Measurements from ENCODE around the gene TNFRSF9. TPM values are rescaled to one million over a fixed set of nuclear protein-coding genes. Genes with fewer than 3 reads are reported as not detected.

Gene TNFRSF9
- total and polyA plus RNA-seq, 2 experiments from 2014 or later, result not detected

DNA sequence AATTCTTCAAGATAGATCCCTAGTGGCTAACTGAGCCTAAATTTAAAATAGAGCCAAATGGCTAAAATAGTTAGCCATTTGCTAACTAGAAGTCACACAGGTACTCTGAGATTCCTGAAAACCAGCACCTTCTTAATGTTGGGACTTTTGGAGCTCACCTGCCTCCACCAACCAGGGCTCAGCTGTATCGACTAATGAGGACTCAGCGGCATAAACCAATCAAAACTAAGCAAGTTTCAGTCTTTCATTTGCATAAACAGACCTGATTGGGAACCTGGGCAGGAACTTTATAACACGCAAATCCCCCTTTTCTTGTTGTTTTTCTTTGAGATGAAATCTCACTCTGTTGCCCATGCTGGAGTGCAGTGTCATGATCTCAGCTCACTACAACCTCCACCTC is 28.5 kb downstream of the TNFRSF9 start:
- Histone ChIP-seq H2AFZ (0 out of 2 replicates have a peak overlapping the region, but pooled peaks have one; percentile 85), H3K4me3 (no peak overlapping the region), H3F3A (replicated peaks; ENCODE audit: low read depth) (no peaks in the 10 kb centered on the region), H3K36me3 (ENCODE audit: insufficient read depth) (no peaks in the 10 kb centered on the region), H4K20me1 (replicated peaks; ENCODE audit: insufficient read depth) (no peaks in the 10 kb centered on the region), H3K27me3 (ENCODE audit: insufficient read depth) (no peaks in the 10 kb centered on the region), H3K27ac (ENCODE audit: low read depth) (no peak overlapping the region), H3K4me1 (ENCODE audit: insufficient read depth) (peaks cover 8% of the 10 kb centered on the region; the same call in 1 of the 2 replicates), H3K4me2 (no peak overlapping the region), H3K79me2 (replicated peaks; ENCODE audit: insufficient read depth) (no peaks in the 10 kb centered on the region), H3K9me2 (ENCODE audit: insufficient read depth) (no peaks in the 10 kb centered on the region)
- no peaks in the 10 kb centered on the region for H3K9me3 Mint-ChIP-seq
- no peak overlapping the region for H3K27ac Mint-ChIP-seq
- ATAC-seq (no peak), DNase-seq (ENCODE audit: low spot score) (no peak)
- TF ChIP-seq ZNF331 (CRISPR knock-in tag; IDR thresholded peaks at IDR 0.05; ENCODE audit: low read depth), result no peak
- TF ChIP-seq, protein P1, sequence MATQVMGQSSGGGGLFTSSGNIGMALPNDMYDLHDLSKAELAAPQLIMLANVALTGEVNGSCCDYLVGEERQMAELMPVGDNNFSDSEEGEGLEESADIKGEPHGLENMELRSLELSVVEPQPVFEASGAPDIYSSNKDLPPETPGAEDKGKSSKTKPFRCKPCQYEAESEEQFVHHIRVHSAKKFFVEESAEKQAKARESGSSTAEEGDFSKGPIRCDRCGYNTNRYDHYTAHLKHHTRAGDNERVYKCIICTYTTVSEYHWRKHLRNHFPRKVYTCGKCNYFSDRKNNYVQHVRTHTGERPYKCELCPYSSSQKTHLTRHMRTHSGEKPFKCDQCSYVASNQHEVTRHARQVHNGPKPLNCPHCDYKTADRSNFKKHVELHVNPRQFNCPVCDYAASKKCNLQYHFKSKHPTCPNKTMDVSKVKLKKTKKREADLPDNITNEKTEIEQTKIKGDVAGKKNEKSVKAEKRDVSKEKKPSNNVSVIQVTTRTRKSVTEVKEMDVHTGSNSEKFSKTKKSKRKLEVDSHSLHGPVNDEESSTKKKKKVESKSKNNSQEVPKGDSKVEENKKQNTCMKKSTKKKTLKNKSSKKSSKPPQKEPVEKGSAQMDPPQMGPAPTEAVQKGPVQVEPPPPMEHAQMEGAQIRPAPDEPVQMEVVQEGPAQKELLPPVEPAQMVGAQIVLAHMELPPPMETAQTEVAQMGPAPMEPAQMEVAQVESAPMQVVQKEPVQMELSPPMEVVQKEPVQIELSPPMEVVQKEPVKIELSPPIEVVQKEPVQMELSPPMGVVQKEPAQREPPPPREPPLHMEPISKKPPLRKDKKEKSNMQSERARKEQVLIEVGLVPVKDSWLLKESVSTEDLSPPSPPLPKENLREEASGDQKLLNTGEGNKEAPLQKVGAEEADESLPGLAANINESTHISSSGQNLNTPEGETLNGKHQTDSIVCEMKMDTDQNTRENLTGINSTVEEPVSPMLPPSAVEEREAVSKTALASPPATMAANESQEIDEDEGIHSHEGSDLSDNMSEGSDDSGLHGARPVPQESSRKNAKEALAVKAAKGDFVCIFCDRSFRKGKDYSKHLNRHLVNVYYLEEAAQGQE (IDR thresholded peaks at IDR 0.05; ENCODE audit: unreplicated experiment), result no peak
- peaks cover 10% of the 10 kb centered on the region; the same call in 2 of the 3 replicates for H3K4me1 Mint-ChIP-seq
- H3K27me3 Mint-ChIP-seq (ENCODE audit: insufficient read depth, low read depth, poor library complexity), result peaks cover 2% of the 10 kb centered on the region
- H3K36me3 Mint-ChIP-seq (ENCODE audit: low read depth), result no peaks in the 10 kb centered on the region
- no peak overlapping the region for H3K4me3 Mint-ChIP-seq

DNA sequence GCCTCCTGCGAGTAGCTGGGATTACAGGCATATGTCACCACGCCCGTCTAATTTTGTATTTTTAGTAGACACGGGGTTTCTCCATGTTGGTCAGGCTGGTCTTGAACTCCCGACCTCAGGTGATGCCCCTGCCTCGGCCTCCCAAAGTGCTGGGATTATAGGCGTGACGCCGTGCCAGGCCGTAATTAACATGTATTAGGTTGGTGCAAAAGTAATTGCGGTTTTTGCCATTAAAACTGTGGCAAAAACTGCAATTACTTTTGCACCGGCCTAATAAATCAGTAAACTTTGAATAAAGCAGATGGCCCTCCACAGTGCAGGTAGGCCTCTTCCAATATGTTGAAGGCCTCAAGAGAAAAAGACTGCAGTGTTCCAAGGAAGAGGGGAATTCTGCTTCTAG is 35.4 kb downstream of the TNFRSF9 start:
- Histone ChIP-seq H3K4me3 (no peak overlapping the region), H3K27ac (ENCODE audit: low read depth) (no peak overlapping the region), H3F3A (replicated peaks; ENCODE audit: low read depth) (no peaks in the 10 kb centered on the region), H3K4me2 (no peak overlapping the region), H3K9me2 (ENCODE audit: insufficient read depth) (no peaks in the 10 kb centered on the region), H3K79me2 (replicated peaks; ENCODE audit: insufficient read depth) (no peaks in the 10 kb centered on the region), H3K4me1 (ENCODE audit: insufficient read depth) (no peaks in the 10 kb centered on the region), H3K27me3 (ENCODE audit: insufficient read depth) (no peaks in the 10 kb centered on the region), H4K20me1 (replicated peaks; ENCODE audit: insufficient read depth) (no peaks in the 10 kb centered on the region), H3K36me3 (ENCODE audit: insufficient read depth) (no peaks in the 10 kb centered on the region), H2AFZ (no peak overlapping the region)
- Mint-ChIP-seq H3K4me1 (no peaks in the 10 kb centered on the region), H3K27me3 (ENCODE audit: insufficient read depth, low read depth, poor library complexity) (no peaks in the 10 kb centered on the region), H3K27ac (no peak overlapping the region), H3K9me3 (no peaks in the 10 kb centered on the region), H3K36me3 (ENCODE audit: low read depth) (no peaks in the 10 kb centered on the region), H3K4me3 (no peak overlapping the region)
- DNase-seq (ENCODE audit: low spot score) (no peak), ATAC-seq (no peak)
- TF ChIP-seq EZH2 (IDR thresholded peaks at IDR 0.05; ENCODE audit: low read depth, unreplicated experiment) (no peak), ZNF331 (CRISPR knock-in tag; IDR thresholded peaks at IDR 0.05; ENCODE audit: low read depth) (no peak), CREB1 (CRISPR knock-in tag; IDR thresholded peaks at IDR 0.05; ENCODE audit: low read depth) (no peak), STAT1 (IDR thresholded peaks at IDR 0.05; ENCODE audit: unreplicated experiment) (no peak), EZH2phosphoT487 (IDR thresholded peaks at IDR 0.05; ENCODE audit: unreplicated experiment) (no peak), ZNF114 (CRISPR knock-in tag; IDR thresholded peaks at IDR 0.05) (no peak)
- TF ChIP-seq, protein P1 (IDR thresholded peaks at IDR 0.05; ENCODE audit: unreplicated experiment), result no peak
- TF ChIP-seq, protein P2, sequence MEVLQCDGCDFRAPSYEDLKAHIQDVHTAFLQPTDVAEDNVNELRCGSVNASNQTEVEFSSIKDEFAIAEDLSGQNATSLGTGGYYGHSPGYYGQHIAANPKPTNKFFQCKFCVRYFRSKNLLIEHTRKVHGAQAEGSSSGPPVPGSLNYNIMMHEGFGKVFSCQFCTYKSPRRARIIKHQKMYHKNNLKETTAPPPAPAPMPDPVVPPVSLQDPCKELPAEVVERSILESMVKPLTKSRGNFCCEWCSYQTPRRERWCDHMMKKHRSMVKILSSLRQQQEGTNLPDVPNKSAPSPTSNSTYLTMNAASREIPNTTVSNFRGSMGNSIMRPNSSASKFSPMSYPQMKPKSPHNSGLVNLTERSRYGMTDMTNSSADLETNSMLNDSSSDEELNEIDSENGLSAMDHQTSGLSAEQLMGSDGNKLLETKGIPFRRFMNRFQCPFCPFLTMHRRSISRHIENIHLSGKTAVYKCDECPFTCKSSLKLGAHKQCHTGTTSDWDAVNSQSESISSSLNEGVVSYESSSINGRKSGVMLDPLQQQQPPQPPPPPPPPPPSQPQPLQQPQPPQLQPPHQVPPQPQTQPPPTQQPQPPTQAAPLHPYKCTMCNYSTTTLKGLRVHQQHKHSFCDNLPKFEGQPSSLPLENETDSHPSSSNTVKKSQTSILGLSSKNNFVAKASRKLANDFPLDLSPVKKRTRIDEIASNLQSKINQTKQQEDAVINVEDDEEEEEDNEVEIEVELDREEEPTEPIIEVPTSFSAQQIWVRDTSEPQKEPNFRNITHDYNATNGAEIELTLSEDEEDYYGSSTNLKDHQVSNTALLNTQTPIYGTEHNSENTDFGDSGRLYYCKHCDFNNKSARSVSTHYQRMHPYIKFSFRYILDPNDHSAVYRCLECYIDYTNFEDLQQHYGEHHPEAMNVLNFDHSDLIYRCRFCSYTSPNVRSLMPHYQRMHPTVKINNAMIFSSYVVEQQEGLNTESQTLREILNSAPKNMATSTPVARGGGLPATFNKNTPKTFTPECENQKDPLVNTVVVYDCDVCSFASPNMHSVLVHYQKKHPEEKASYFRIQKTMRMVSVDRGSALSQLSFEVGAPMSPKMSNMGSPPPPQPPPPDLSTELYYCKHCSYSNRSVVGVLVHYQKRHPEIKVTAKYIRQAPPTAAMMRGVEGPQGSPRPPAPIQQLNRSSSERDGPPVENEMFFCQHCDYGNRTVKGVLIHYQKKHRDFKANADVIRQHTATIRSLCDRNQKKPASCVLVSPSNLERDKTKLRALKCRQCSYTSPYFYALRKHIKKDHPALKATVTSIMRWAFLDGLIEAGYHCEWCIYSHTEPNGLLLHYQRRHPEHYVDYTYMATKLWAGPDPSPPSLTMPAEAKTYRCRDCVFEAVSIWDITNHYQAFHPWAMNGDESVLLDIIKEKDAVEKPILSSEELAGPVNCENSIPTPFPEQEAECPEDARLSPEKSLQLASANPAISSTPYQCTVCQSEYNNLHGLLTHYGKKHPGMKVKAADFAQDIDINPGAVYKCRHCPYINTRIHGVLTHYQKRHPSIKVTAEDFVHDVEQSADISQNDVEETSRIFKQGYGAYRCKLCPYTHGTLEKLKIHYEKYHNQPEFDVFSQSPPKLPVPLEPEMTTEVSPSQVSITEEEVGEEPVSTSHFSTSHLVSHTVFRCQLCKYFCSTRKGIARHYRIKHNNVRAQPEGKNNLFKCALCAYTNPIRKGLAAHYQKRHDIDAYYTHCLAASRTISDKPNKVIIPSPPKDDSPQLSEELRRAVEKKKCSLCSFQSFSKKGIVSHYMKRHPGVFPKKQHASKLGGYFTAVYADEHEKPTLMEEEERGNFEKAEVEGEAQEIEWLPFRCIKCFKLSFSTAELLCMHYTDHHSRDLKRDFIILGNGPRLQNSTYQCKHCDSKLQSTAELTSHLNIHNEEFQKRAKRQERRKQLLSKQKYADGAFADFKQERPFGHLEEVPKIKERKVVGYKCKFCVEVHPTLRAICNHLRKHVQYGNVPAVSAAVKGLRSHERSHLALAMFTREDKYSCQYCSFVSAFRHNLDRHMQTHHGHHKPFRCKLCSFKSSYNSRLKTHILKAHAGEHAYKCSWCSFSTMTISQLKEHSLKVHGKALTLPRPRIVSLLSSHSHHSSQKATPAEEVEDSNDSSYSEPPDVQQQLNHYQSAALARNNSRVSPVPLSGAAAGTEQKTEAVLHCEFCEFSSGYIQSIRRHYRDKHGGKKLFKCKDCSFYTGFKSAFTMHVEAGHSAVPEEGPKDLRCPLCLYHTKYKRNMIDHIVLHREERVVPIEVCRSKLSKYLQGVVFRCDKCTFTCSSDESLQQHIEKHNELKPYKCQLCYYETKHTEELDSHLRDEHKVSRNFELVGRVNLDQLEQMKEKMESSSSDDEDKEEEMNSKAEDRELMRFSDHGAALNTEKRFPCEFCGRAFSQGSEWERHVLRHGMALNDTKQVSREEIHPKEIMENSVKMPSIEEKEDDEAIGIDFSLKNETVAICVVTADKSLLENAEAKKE (CRISPR knock-in tag; IDR thresholded peaks at IDR 0.05), result no peak

Measured in GM23338 (cell line).